Hepatocyte (in vitro differentiated cells): ENCODE data around the gene CTLA4. TPM values are rescaled to one million over a fixed set of nuclear protein-coding genes. Genes with fewer than 3 reads are reported as not detected.

ENCODE experiments used
- DNase-seq: peaks from one replicate; pipeline ENCODE4 v3.0.0-alpha.2; 2016; ENCODE audit warnings: low spot score
- H2AFZ ChIP-seq: fragments of 200-600 bp; sonication (generic); 2 replicates; pipeline ENCODE4 v1.6.0; 2016; ENCODE audit warnings: antibody characterized with exemption, mild to moderate bottlenecking
- H3K27ac ChIP-seq: fragments of 200-600 bp; sonication (generic); 2 replicates; pipeline ENCODE4 v1.5.1; 2016; ENCODE audit warnings: mild to moderate bottlenecking
- H3K27me3 ChIP-seq: fragments of 200-600 bp; sonication (generic); 2 replicates; pipeline ENCODE4 v1.6.1; 2016
- H3K36me3 ChIP-seq: fragments of 200-600 bp; sonication (generic); replicated peaks from 2 replicates; pipeline ENCODE4 v1.5.1; 2016; ENCODE audit warnings: low read depth; ENCODE audit not compliant: insufficient read depth
- H3K4me1 ChIP-seq: fragments of 200-600 bp; sonication (generic); 2 replicates; pipeline ENCODE4 v1.5.1; 2016; ENCODE audit warnings: mild to moderate bottlenecking, moderate library complexity; ENCODE audit not compliant: insufficient read depth
- H3K4me2 ChIP-seq: fragments of 200-600 bp; sonication (generic); 2 replicates; pipeline ENCODE4 v1.6.0; 2016
- H3K4me3 ChIP-seq: fragments of 200-600 bp; sonication (generic); 2 replicates; pipeline ENCODE4 v1.5.1; 2016; ENCODE audit warnings: mild to moderate bottlenecking
- H3K79me2 ChIP-seq: fragments of 200-600 bp; sonication (generic); 2 replicates; pipeline ENCODE4 v1.6.0; 2017; ENCODE audit warnings: mild to moderate bottlenecking
- H3K9me2 ChIP-seq: fragments of 200-600 bp; sonication (generic); replicated peaks from 2 replicates; pipeline ENCODE4 v1.6.0; 2017; ENCODE audit warnings: mild to moderate bottlenecking; ENCODE audit not compliant: insufficient read depth
- H3K9me3 ChIP-seq: fragments of 200-600 bp; sonication (generic); 2 replicates; pipeline ENCODE4 v1.5.1; 2016; ENCODE audit warnings: low read depth, mild to moderate bottlenecking
- H4K20me1 ChIP-seq: fragments of 200-600 bp; sonication (generic); 2 replicates; pipeline ENCODE4 v1.6.0; 2016; ENCODE audit warnings: mild to moderate bottlenecking; ENCODE audit not compliant: insufficient read depth, poor library complexity, severe bottlenecking
- CTCF ChIP-seq: fragments of 200-600 bp; sonication (generic); IDR thresholded peaks from 2 replicates; pipeline ENCODE4 v1.5.1; 2016; ENCODE audit warnings: antibody characterized with exemption, mild to moderate bottlenecking; ENCODE audit not compliant: poor library complexity
- EZH2 ChIP-seq: fragments of 200-600 bp; sonication (generic); IDR thresholded peaks from 2 replicates; pipeline ENCODE4 v1.6.1; 2016; ENCODE audit warnings: antibody characterized with exemption, mild to moderate bottlenecking, borderline replicate concordance
- EZH2phosphoT487 ChIP-seq: fragments of 200-600 bp; sonication (generic); IDR thresholded peaks from one replicate; pipeline ENCODE4 v1.6.1; 2018; ENCODE audit warnings: antibody characterized with exemption, mild to moderate bottlenecking, low read depth, moderate library complexity; ENCODE audit not compliant: unreplicated experiment, severe bottlenecking
- WGBS: methylation state at CpG from one replicate; pipeline ENCODE4 v1.1.6; 2016; ENCODE audit warnings: low lambda C conversion rate; ENCODE audit errors: missing lambda C conversion rate; 5-methylcytosine and 5-hydroxymethylcytosine counted together
- polyA plus RNA-seq: library from polyadenylated mRNA; unstranded; fragments of >200 nt; fragmentation: Nextera tagmentation; extraction: Ambion mirVana; gene quantifications from 2 replicates; pipeline ENCODE4 v1.2.1, GENCODE V29; 2016
- total RNA-seq: library from RNA; depleted of rRNA; stranded (reverse); fragments of >200 nt; gene quantifications from 2 replicates; pipeline ENCODE4 v1.2.3, GENCODE V29; 2014

Gene CTLA4
- total and polyA plus RNA-seq, 2 experiments from 2014 or later, result not detected

GRCh38 chr2:203870941-203871340, 3.4 kb downstream of the CTLA4 start:
- WGBS, result 82% methylated on average over 2 of the region's 2 CpGs
- no peaks in the 10 kb centered on the region for H3K9me2 ChIP-seq

GRCh38 chr2:203871371-203871983, 3.9 kb downstream of the CTLA4 start:
- 89% methylated on average over 6 of the region's 6 CpGs for WGBS
- H3K27ac ChIP-seq, result no peak overlapping the region

More at GRCh38 chr2:203870941-203871340, 3.4 kb downstream of the CTLA4 start:
- TF ChIP-seq CTCF (no peak), EZH2 (no peak), EZH2phosphoT487 (no peak)
- DNase-seq, result no peak
- H3K36me3 ChIP-seq, result no peaks in the 10 kb centered on the region
- H3K27me3 ChIP-seq, result peaks cover 7% of the 10 kb centered on the region
- H3K4me2 ChIP-seq, result no peak overlapping the region
- H3K79me2 ChIP-seq, result no peaks in the 10 kb centered on the region
- no peak overlapping the region for H3K27ac ChIP-seq
- H3K4me3 ChIP-seq, result no peak overlapping the region
- H2AFZ ChIP-seq, result no peak overlapping the region
- H3K9me3 ChIP-seq, result no peaks in the 10 kb centered on the region
- H3K4me1 ChIP-seq, result no peaks in the 10 kb centered on the region
- no peaks in the 10 kb centered on the region for H4K20me1 ChIP-seq

GRCh38 chr2:203873461-203873860, 5.9 kb downstream of the CTLA4 start:
- no peaks in the 10 kb centered on the region for H3K4me1 ChIP-seq
- H3K4me2 ChIP-seq, result no peak overlapping the region
- TF ChIP-seq CTCF, result no peak
- no peak for TF ChIP-seq EZH2
- no peak for TF ChIP-seq EZH2phosphoT487
- WGBS, result 87% methylated on average over 2 of the region's 2 CpGs
- H4K20me1 ChIP-seq, result no peaks in the 10 kb centered on the region
- H3K9me3 ChIP-seq, result no peaks in the 10 kb centered on the region
- DNase-seq, result no peak
- no peaks in the 10 kb centered on the region for H3K27me3 ChIP-seq
- no peak overlapping the region for H2AFZ ChIP-seq
- H3K9me2 ChIP-seq, result no peaks in the 10 kb centered on the region
- no peak overlapping the region for H3K4me3 ChIP-seq
- no peak overlapping the region for H3K27ac ChIP-seq
- no peaks in the 10 kb centered on the region for H3K36me3 ChIP-seq
- no peaks in the 10 kb centered on the region for H3K79me2 ChIP-seq

More at GRCh38 chr2:203871371-203871983, 3.9 kb downstream of the CTLA4 start:
- Histone ChIP-seq H3K4me3 (no peak overlapping the region), H3K4me1 (no peaks in the 10 kb centered on the region), H3K4me2 (no peak overlapping the region), H3K9me3 (no peaks in the 10 kb centered on the region), H4K20me1 (no peaks in the 10 kb centered on the region), H3K9me2 (no peaks in the 10 kb centered on the region), H3K36me3 (no peaks in the 10 kb centered on the region), H3K79me2 (no peaks in the 10 kb centered on the region), H2AFZ (no peak overlapping the region), H3K27me3 (peaks cover 7% of the 10 kb centered on the region)
- no peak for DNase-seq
- TF ChIP-seq EZH2phosphoT487 (no peak), EZH2 (no peak), CTCF (no peak)
